ENCODE measurements around the gene FUT1. TPM values are rescaled to one million over a fixed set of nuclear protein-coding genes. Genes with fewer than 3 reads are reported as not detected.
"Not testable (repeated sequence)": the region's sequence is repeated elsewhere in the genome, so short reads cannot be mapped to it uniquely, and the experiment has no call there.

FUT1 gene
- total and polyA plus RNA-seq, 2 donors (not counting 1 experiment from before 2014, with no cell fraction given): not detected

DNA sequence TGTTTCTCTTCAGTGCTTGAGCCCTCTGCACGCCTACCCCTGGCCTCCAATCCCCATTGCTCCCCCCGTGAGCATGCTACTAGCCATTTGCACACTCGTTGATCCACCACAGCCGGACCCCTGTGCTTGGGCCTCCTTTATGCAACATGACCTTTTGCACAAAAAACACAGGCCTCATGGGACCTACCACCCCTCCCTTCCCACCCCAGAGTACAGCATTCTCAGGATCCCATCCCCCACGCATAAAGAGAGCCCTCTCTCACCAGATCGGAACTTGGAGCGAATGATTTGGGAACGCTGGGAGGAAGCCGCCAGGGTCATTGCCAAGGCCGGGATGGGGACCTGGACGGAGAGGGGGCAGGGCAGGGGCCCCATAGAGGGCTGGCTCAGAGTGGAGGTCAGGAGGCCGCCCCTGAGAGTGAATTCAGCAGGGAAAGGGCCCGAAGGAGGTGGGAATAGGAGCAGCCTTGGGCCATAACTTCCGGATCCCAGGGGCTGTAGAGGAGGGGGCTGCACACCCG is 33.7 kb downstream of the FUT1 start:
- ATAC-seq (ENCODE audit: low read depth): no peak
- no peak for TF ChIP-seq CTCF (IDR thresholded peaks at IDR 0.05)
- no peak overlapping the region for H3K27ac Mint-ChIP-seq

DNA sequence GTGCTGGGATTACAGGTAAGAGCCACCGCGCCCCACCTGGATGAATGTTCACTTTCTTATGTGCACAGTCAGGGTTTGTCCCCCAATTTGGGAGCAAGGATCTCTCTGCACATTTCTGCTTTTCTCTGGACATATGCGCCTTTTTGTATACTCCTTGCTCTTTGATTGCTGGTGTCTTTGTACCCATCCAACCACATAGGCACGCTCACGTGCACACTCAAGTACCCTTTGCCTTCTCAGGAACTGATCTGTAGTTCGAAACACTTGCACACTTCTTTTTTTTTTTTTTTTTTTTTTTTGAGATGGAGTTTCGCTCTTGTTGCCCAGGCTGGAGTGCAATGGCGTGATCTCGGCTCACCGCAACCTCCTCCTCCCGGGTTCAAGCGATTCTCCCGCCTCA is 34.3 kb downstream of the FUT1 start:
- Mint-ChIP-seq H3K4me1 (peaks cover 29% of the 10 kb centered on the region), H3K27ac (peak overlapping the region; percentile 15)
- H3K9me3 Mint-ChIP-seq (ENCODE audit: insufficient read depth); H4K20me1 ChIP-seq (ENCODE audit: control insufficient read depth, insufficient read depth, low read length, poor library complexity, severe bottlenecking); DNase-seq; H3K4me2 ChIP-seq (replicated peaks; ENCODE audit: low read depth, low read length, poor library complexity, severe bottlenecking); CTCF ChIA-PET; H3K27me3 Mint-ChIP-seq; H3K4me3 ChIP-seq (ENCODE audit: control extremely low read depth in 1 of 5, extremely low read depth in 1 of 5, insufficient read depth in 1 of 5, low read depth in 2 of 5, low read length in 4 of 5); H3K36me3 ChIP-seq (replicated peaks in 1 of 2; ENCODE audit: control extremely low read depth in 1 of 2, control insufficient read depth in 1 of 2, extremely low read depth in 1 of 2, insufficient read depth in 2 of 2, low read length in 1 of 2); H3K27me3 ChIP-seq (replicated peaks in 1 of 4; ENCODE audit: control extremely low read depth in 1 of 4, control insufficient read depth in 3 of 4, insufficient read depth in 4 of 4, low read length in 3 of 4); ATAC-seq (ENCODE audit: low read depth); intact Hi-C loops (cut with micrococcal nuclease); H3K4me3 Mint-ChIP-seq; H2AFZ ChIP-seq (ENCODE audit: insufficient read depth, low read depth, low read length, poor library complexity, severe bottlenecking); H3K9ac ChIP-seq (ENCODE audit: low read length); H3K27ac ChIP-seq (ENCODE audit: low read length in 2 of 2); H3K79me2 ChIP-seq (ENCODE audit: control insufficient read depth, insufficient read depth, low read length); POLR2A ChIA-PET: not testable (repeated sequence)
- Histone ChIP-seq H3K4me1 (ENCODE audit: control insufficient read depth in 2 of 2, insufficient read depth in 2 of 2, low read length in 2 of 2) (peaks cover 17 to 32% of the 10 kb centered on the region in 2 donors), H3K9me3 (ENCODE audit: control extremely low read depth in 1 of 3, control insufficient read depth in 2 of 3, insufficient read depth in 1 of 3, low read length in 2 of 3) (peaks cover 0 to 14% (median 0%) of the 10 kb centered on the region in 3 donors)
- WGBS (ENCODE audit: insufficient coverage): 95% methylated on average over 10 of the region's 13 CpGs

More for the DNA sequence above, 33.7 kb downstream of the FUT1 start:
- intact Hi-C loops (cut with micrococcal nuclease): no loop called here
- no peaks in the 10 kb centered on the region for H4K20me1 ChIP-seq (ENCODE audit: control insufficient read depth, insufficient read depth, low read length, poor library complexity, severe bottlenecking)
- H3K79me2 ChIP-seq (ENCODE audit: control insufficient read depth, insufficient read depth, low read length): no peaks in the 10 kb centered on the region
- H3K9me3 Mint-ChIP-seq (ENCODE audit: insufficient read depth): no peaks in the 10 kb centered on the region
- no peak overlapping the region for H3K4me3 ChIP-seq (ENCODE audit: control extremely low read depth in 1 of 5, extremely low read depth in 1 of 5, insufficient read depth in 1 of 5, low read depth in 2 of 5, low read length in 4 of 5)
- H3K27ac ChIP-seq (ENCODE audit: low read length in 2 of 2): no peak overlapping the region
- H3K4me2 ChIP-seq (replicated peaks; ENCODE audit: low read depth, low read length, poor library complexity, severe bottlenecking): no peak overlapping the region
- H3K4me3 Mint-ChIP-seq: no peak overlapping the region
- H3K27me3 Mint-ChIP-seq: no peaks in the 10 kb centered on the region
- peaks cover 24% of the 10 kb centered on the region for H3K4me1 Mint-ChIP-seq
- peaks cover 11 to 25% of the 10 kb centered on the region in 2 donors for H3K4me1 ChIP-seq (ENCODE audit: control insufficient read depth in 2 of 2, insufficient read depth in 2 of 2, low read length in 2 of 2)
- no peak overlapping the region for H3K9ac ChIP-seq (ENCODE audit: low read length)
- no peak for DNase-seq
- ChIA-PET CTCF (no interaction called here), POLR2A (no interaction called here)
- 90% methylated on average over 14 of the region's 15 CpGs for WGBS (ENCODE audit: insufficient coverage)
- H3K27me3 ChIP-seq (replicated peaks in 1 of 4; ENCODE audit: control extremely low read depth in 1 of 4, control insufficient read depth in 3 of 4, insufficient read depth in 4 of 4, low read length in 3 of 4): no peaks in the 10 kb centered on the region
- no peaks in the 10 kb centered on the region for H3K36me3 ChIP-seq (replicated peaks in 1 of 2; ENCODE audit: control extremely low read depth in 1 of 2, control insufficient read depth in 1 of 2, extremely low read depth in 1 of 2, insufficient read depth in 2 of 2, low read length in 1 of 2)
- H2AFZ ChIP-seq (ENCODE audit: insufficient read depth, low read depth, low read length, poor library complexity, severe bottlenecking): no peak overlapping the region
- peaks cover 0 to 14% (median 0%) of the 10 kb centered on the region in 3 donors for H3K9me3 ChIP-seq (ENCODE audit: control extremely low read depth in 1 of 3, control insufficient read depth in 2 of 3, insufficient read depth in 1 of 3, low read length in 2 of 3)
